Activated naive CD4-positive, alpha-beta T cell treated with anti-CD3 and anti-CD28 coated beads, Interleukin-2, amount 10 ng/mL, durations not matched to agents 7 days and 5 days (primary cell): ENCODE results near the gene PIAS2.
A peak's percentile ranks its signal among the peaks of the same experiment; 100 is the strongest.

Source experiments
- CTCF ChIA-PET: fragments of 350-600 bp; sonication (Branson Sonifier 250); formaldehyde crosslinking; loops from one replicate; lab custom pipeline; 2021; ENCODE audit warnings: antibody characterized with exemption; lab: Charles Lee
- DNase-seq: peaks from one replicate; pipeline ENCODE4 v3.0.0-alpha.2; 2020
- H3K27ac Mint-ChIP-seq: one replicate; pipeline ENCODE4 v1.8.0; 2021; ENCODE audit warnings: mild to moderate bottlenecking, moderate library complexity, mixed read lengths
- H3K27me3 Mint-ChIP-seq: one replicate; pipeline ENCODE4 v1.8.0; 2021; ENCODE audit warnings: mild to moderate bottlenecking, mixed read lengths
- H3K36me3 Mint-ChIP-seq: one replicate; pipeline ENCODE4 v1.8.0; 2021; ENCODE audit warnings: mixed read lengths
- H3K4me1 Mint-ChIP-seq: one replicate; pipeline ENCODE4 v1.8.0; 2021; ENCODE audit warnings: mixed read lengths
- H3K4me3 Mint-ChIP-seq: one replicate; pipeline ENCODE4 v1.8.0; 2021; ENCODE audit warnings: mild to moderate bottlenecking, moderate library complexity, mixed read lengths
- H3K9me3 Mint-ChIP-seq: one replicate; pipeline ENCODE4 v1.8.0; 2021; ENCODE audit warnings: mixed read lengths

Gene PIAS2

GRCh38 chr18:46917803-46918600 is 695 bp upstream of the PIAS2 start:
- Mint-ChIP-seq H3K27me3 (no peaks in the 10 kb centered on the region), H3K4me1 (peaks cover 52% of the 10 kb centered on the region), H3K27ac (peak overlapping the region; percentile 85), H3K36me3 (peaks cover 13% of the 10 kb centered on the region), H3K4me3 (peak overlapping the region; percentile 84), H3K9me3 (no peaks in the 10 kb centered on the region)
- CTCF ChIA-PET: interaction anchor here (0.7 kb wide), 1 partner anchor 260 kb away, joined by 3 read pairs; no protein-coding TSS in a partner anchor
- peak; percentile 31 for DNase-seq

- Mint-ChIP-seq H3K4me1 (peaks cover 54% of the 10 kb centered on the region), H3K27me3 (no peaks in the 10 kb centered on the region), H3K36me3 (peaks cover 13% of the 10 kb centered on the region), H3K9me3 (no peaks in the 10 kb centered on the region), H3K4me3 (peak overlapping the region; percentile 88), H3K27ac (peak overlapping the region; percentile 91)
- CTCF ChIA-PET: interaction anchor here (1.7 kb wide), 1 partner anchor 258 kb away, joined by 4 read pairs; no protein-coding TSS in a partner anchor
- peak; percentile 56 for DNase-seq
Measured at GRCh38 chr18:46916551-46917107, 678 bp downstream of the PIAS2 start.

- H3K9me3 Mint-ChIP-seq: no peaks in the 10 kb centered on the region
- H3K27ac Mint-ChIP-seq: peak overlapping the region; percentile 91
- H3K36me3 Mint-ChIP-seq: peaks cover 13% of the 10 kb centered on the region
- peak overlapping the region; percentile 88 for H3K4me3 Mint-ChIP-seq
- H3K4me1 Mint-ChIP-seq: peaks cover 54% of the 10 kb centered on the region
- CTCF ChIA-PET: interaction anchor here (1.7 kb wide), 1 partner anchor 257 kb away, joined by 4 read pairs; no protein-coding TSS in a partner anchor
- no peaks in the 10 kb centered on the region for H3K27me3 Mint-ChIP-seq
- DNase-seq: no peak
Measured at GRCh38 chr18:46915800-46916550, 1.3 kb downstream of the PIAS2 start.

- Mint-ChIP-seq H3K9me3 (no peaks in the 10 kb centered on the region), H3K4me1 (peaks cover 29% of the 10 kb centered on the region), H3K4me3 (no peak overlapping the region), H3K27ac (no peak overlapping the region), H3K27me3 (no peaks in the 10 kb centered on the region), H3K36me3 (peaks cover 35% of the 10 kb centered on the region)
- no peak for DNase-seq
- CTCF ChIA-PET: no interaction called here
Measured at GRCh38 chr18:46910856-46911255, 6.5 kb downstream of the PIAS2 start.

GRCh38 chr18:46909497-46909896 is 7.8 kb downstream of the PIAS2 start:
- CTCF ChIA-PET: no interaction called here

GRCh38 chr18:46903406-46903805 is 13.9 kb downstream of the PIAS2 start:
- no peaks in the 10 kb centered on the region for H3K4me1 Mint-ChIP-seq
- DNase-seq: no peak
- H3K4me3 Mint-ChIP-seq: no peak overlapping the region
- peaks cover 43% of the 10 kb centered on the region for H3K36me3 Mint-ChIP-seq
- H3K27me3 Mint-ChIP-seq: no peaks in the 10 kb centered on the region
- CTCF ChIA-PET: no interaction called here
- H3K9me3 Mint-ChIP-seq: no peaks in the 10 kb centered on the region
- no peak overlapping the region for H3K27ac Mint-ChIP-seq

More at GRCh38 chr18:46909497-46909896, 7.8 kb downstream of the PIAS2 start:
- DNase-seq: no peak
- H3K4me3 Mint-ChIP-seq: no peak overlapping the region
- peaks cover 15% of the 10 kb centered on the region for H3K4me1 Mint-ChIP-seq
- no peaks in the 10 kb centered on the region for H3K9me3 Mint-ChIP-seq
- no peak overlapping the region for H3K27ac Mint-ChIP-seq
- peaks cover 36% of the 10 kb centered on the region for H3K36me3 Mint-ChIP-seq
- no peaks in the 10 kb centered on the region for H3K27me3 Mint-ChIP-seq

GRCh38 chr18:46899274-46899948 is 17.9 kb downstream of the PIAS2 start:
- no peak for DNase-seq
- CTCF ChIA-PET: no interaction called here
- Mint-ChIP-seq H3K27ac (no peak overlapping the region), H3K4me3 (no peak overlapping the region), H3K4me1 (peaks cover under 1% of the 10 kb centered on the region), H3K36me3 (peaks cover 32% of the 10 kb centered on the region), H3K9me3 (no peaks in the 10 kb centered on the region), H3K27me3 (no peaks in the 10 kb centered on the region)

GRCh38 chr18:46894124-46894523 is 23.2 kb downstream of the PIAS2 start:
- CTCF ChIA-PET: no interaction called here
- DNase-seq: no peak
- Mint-ChIP-seq H3K4me3 (no peak overlapping the region), H3K9me3 (peaks cover 10% of the 10 kb centered on the region), H3K27me3 (no peaks in the 10 kb centered on the region), H3K36me3 (peaks cover 31% of the 10 kb centered on the region), H3K4me1 (peaks cover 16% of the 10 kb centered on the region), H3K27ac (no peak overlapping the region)

GRCh38 chr18:46893360-46893759 is 23.9 kb downstream of the PIAS2 start:
- H3K27ac Mint-ChIP-seq: no peak overlapping the region
- H3K36me3 Mint-ChIP-seq: peaks cover 38% of the 10 kb centered on the region
- no peaks in the 10 kb centered on the region for H3K27me3 Mint-ChIP-seq
- H3K4me1 Mint-ChIP-seq: peaks cover 16% of the 10 kb centered on the region
- H3K9me3 Mint-ChIP-seq: peaks cover 16% of the 10 kb centered on the region
- CTCF ChIA-PET: no interaction called here
- H3K4me3 Mint-ChIP-seq: no peak overlapping the region
- no peak for DNase-seq

- H3K4me3 Mint-ChIP-seq: no peak overlapping the region
- H3K27me3 Mint-ChIP-seq: no peaks in the 10 kb centered on the region
- CTCF ChIA-PET: no interaction called here
- H3K9me3 Mint-ChIP-seq: peaks cover 16% of the 10 kb centered on the region
- DNase-seq: no peak
- peaks cover 16% of the 10 kb centered on the region for H3K4me1 Mint-ChIP-seq
- no peak overlapping the region for H3K27ac Mint-ChIP-seq
- peaks cover 42% of the 10 kb centered on the region for H3K36me3 Mint-ChIP-seq
Measured at GRCh38 chr18:46892842-46893241, 24.5 kb downstream of the PIAS2 start.

- Mint-ChIP-seq H3K4me3 (no peak overlapping the region), H3K4me1 (peaks cover 16% of the 10 kb centered on the region), H3K9me3 (peaks cover 19% of the 10 kb centered on the region), H3K27me3 (no peaks in the 10 kb centered on the region), H3K36me3 (peaks cover 46% of the 10 kb centered on the region), H3K27ac (no peak overlapping the region)
- no peak for DNase-seq
- CTCF ChIA-PET: no interaction called here
Measured at GRCh38 chr18:46891742-46892214, 25.5 kb downstream of the PIAS2 start.

GRCh38 chr18:46888965-46889364 is 28.3 kb downstream of the PIAS2 start:
- CTCF ChIA-PET: no interaction called here
- Mint-ChIP-seq H3K9me3 (peaks cover 19% of the 10 kb centered on the region), H3K36me3 (peaks cover 39% of the 10 kb centered on the region), H3K27ac (no peak overlapping the region), H3K4me3 (no peak overlapping the region), H3K27me3 (no peaks in the 10 kb centered on the region), H3K4me1 (peaks cover 11% of the 10 kb centered on the region)
- no peak for DNase-seq

- Mint-ChIP-seq H3K4me3 (no peak overlapping the region), H3K4me1 (peaks cover 2% of the 10 kb centered on the region), H3K27me3 (no peaks in the 10 kb centered on the region), H3K36me3 (peaks cover 39% of the 10 kb centered on the region), H3K27ac (no peak overlapping the region), H3K9me3 (peaks cover 19% of the 10 kb centered on the region)
- CTCF ChIA-PET: no interaction called here
- no peak for DNase-seq
Measured at GRCh38 chr18:46886893-46887292, 30.4 kb downstream of the PIAS2 start.

- H3K4me1 Mint-ChIP-seq: no peaks in the 10 kb centered on the region
- H3K27ac Mint-ChIP-seq: no peak overlapping the region
- H3K27me3 Mint-ChIP-seq: no peaks in the 10 kb centered on the region
- peaks cover 35% of the 10 kb centered on the region for H3K36me3 Mint-ChIP-seq
- CTCF ChIA-PET: no interaction called here
- H3K9me3 Mint-ChIP-seq: peaks cover 12% of the 10 kb centered on the region
- DNase-seq: no peak
- H3K4me3 Mint-ChIP-seq: no peak overlapping the region
Measured at GRCh38 chr18:46883180-46883579, 34.1 kb downstream of the PIAS2 start.
